Ovary (tissue), 3 donors: ENCODE results near the gene NLE1.

Experiments used
- EP300 ChIP-seq: sonication (generic); formaldehyde crosslinking; IDR thresholded peaks from one replicate; pipeline ENCODE4 v1.6.1; 2017; ENCODE audit warnings: antibody characterized with exemption
- POLR2A ChIP-seq: fragments of 450-650 bp; IDR thresholded peaks from one replicate; pipeline ENCODE4 v1.6.1; 2017; ENCODE audit warnings: antibody characterized with exemption, mild to moderate bottlenecking, moderate library complexity
- TF ChIP-seq, protein P1 (sequence below), 3 donors: fragments of 450-650 bp in 2 of 3; fragments of 200-600 bp in 1 of 3; IDR thresholded peaks; one replicate each; pipeline versions ENCODE4 v1.5.1 to v1.8.0; 2016 to 2022; ENCODE audit warnings: antibody characterized with exemption in 3 of 3, mild to moderate bottlenecking in 1 of 3
- donor health status: DM: no; HTN: no; CAD: no.

DNA sequence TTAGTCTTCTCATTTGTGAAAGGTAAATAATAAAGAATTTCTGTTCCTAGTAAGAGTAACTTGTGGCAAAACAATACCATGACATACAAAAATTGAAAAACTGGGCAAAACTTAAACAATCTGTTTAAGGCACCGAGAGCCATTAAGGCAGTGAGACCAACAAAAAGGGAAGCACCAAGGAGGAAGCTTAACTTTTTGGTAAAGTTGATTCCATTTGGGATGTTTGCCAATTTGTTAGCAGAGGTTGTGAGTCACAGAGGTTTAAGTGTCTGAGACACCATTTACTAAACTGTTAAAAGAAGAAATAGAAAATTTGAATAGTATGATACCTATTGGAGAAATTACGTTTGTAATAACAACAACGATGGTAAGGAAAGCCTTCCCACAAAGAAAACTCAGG is 47.2 kb upstream of the NLE1 start:
- TF ChIP-seq, protein P1, sequence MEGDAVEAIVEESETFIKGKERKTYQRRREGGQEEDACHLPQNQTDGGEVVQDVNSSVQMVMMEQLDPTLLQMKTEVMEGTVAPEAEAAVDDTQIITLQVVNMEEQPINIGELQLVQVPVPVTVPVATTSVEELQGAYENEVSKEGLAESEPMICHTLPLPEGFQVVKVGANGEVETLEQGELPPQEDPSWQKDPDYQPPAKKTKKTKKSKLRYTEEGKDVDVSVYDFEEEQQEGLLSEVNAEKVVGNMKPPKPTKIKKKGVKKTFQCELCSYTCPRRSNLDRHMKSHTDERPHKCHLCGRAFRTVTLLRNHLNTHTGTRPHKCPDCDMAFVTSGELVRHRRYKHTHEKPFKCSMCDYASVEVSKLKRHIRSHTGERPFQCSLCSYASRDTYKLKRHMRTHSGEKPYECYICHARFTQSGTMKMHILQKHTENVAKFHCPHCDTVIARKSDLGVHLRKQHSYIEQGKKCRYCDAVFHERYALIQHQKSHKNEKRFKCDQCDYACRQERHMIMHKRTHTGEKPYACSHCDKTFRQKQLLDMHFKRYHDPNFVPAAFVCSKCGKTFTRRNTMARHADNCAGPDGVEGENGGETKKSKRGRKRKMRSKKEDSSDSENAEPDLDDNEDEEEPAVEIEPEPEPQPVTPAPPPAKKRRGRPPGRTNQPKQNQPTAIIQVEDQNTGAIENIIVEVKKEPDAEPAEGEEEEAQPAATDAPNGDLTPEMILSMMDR (IDR thresholded peaks at IDR 0.05): no peak
- TF ChIP-seq POLR2A: no peak
- no peak for TF ChIP-seq EP300
